HG02571 (cell line): ENCODE measurements around the gene NAV2.
A peak's percentile ranks its signal among the peaks of the same experiment; 100 is the strongest.

Experiments used
- ATAC-seq: cut with Tn5 transposase; IDR thresholded peaks from one replicate; pipeline ENCODE4 v1.9.1; 2021; ENCODE audit warnings: mild to moderate bottlenecking, moderate library complexity; ENCODE audit not compliant: unreplicated experiment

Gene NAV2

DNA sequence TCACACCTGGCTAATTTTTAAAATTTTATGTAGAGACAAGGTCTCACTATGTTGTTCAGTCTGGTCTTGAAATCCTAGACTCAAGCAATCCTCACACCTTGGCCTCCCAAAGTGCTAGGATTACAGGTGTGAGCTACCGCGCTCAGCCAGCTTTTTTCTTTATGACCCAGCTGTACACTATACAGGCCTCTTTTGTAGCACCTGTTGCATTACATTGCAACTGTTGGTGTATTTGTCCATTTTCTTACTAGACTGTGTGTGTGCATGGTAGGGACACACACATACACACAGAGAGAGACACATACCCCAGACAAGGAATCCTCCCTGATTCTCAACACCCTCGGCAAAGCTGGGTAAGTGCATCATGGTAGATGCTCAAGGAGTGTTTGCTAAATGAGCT, 61.7 kb downstream of the NAV2 start:
- ATAC-seq = no peak

DNA sequence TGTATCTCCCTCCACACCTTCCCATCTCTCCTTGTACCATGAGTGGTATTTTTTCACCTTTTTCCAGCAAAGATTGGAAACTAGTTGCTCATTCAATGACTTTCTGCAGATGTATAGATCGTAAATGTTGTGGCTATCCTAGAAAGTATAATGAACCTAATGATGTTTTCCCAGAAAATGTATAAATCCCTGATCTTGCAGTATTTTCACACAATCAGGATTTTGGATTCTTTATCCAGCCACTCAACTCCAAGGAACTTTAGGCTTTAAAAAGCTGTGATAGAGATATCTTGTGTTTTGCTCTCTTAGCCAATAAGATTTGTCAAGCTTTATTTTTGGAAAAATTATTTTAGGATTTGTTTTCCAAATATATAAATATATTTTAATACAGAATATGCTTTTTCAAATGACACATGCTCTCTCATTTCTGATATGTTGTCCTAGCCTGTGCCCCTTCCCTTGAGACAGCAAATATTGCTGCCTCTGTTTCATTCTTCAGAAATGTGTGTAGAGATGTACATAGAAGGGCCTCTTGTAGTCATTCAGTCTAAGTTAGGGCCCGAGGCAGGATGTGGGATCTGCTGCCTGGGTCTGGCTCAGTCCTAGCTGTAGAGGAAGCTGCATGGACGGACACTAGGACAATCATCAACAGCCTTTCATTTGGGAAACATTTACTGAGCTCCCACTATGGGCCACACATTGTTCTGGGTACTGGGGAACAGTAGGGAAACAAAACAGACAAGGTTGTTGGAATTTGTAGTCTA, 62.4 kb downstream of the NAV2 start:
- ATAC-seq = no peak

DNA sequence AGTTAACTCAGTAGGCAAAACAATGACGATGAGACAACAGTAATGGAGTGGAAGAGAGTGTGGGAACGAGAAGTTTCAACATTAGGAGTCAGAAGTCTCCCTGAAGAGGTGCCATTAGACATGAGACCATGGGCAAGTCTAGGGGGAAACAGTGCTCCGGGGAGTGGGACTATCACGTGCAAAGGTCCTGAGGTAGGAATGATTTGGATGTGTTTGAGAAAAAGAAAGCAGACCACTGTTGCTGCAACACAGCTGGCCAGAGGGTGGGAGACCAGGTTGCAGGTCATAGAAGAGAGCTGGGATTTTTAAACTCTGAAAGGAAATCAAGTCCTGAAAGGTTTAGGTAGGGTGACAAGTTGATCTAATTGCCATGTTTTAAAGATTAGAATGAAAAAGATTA, 63.0 kb downstream of the NAV2 start:
- ATAC-seq = no peak

DNA sequence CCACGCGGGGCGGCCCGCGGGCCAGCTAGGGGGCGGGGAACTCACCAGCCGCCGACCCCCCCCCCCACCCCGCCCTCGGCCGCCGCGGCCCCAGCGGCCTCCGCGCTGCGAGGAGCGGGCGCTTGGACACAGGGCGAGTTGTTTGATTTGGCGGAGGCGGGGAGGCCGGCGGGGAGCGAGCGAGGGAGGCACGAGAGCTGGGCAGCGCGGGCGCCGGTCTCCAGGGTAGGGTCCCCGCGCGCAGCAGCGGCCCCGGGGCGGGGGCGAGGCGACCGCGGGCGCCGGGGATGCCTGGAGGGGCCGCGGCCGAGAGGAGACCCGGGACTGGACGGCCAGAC, 64.4 kb downstream of the NAV2 start:
- peak; percentile 33 for ATAC-seq

DNA sequence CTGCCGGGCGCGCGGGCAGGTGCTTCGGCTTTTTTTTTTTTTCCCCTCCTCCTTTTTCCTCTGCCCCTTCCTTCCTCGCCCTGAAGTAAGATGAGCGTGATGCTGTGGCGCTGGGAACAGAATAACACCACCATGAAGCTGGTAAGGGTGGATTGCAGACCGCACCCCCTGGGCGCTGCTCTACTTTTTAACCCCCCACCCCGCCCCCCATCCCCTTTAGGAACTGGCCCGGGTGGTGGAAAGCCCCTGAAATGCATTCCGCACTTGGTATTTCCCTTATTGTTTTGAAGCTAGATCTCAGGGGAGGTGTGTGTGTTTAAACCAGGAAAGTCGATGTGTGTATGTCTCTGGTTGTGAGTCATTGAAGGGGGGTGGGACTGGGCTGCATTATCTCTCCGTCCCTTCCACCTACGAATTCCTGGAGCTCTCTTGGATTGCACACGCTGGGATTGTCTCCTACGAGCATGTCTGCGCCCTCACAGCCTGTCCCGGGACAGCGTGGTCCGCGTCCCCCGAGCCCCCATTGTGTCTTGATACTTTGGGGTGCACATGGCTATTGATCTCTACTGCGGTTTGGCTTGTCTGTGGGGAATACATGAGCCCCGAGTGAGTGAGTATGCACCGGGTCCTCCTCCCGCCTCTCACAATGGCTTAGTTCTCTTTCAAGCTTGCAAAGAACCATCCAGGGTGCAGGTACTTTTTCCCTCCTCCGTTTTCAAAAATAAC, 64.9 kb downstream of the NAV2 start:
- ATAC-seq = peak; percentile 78

DNA sequence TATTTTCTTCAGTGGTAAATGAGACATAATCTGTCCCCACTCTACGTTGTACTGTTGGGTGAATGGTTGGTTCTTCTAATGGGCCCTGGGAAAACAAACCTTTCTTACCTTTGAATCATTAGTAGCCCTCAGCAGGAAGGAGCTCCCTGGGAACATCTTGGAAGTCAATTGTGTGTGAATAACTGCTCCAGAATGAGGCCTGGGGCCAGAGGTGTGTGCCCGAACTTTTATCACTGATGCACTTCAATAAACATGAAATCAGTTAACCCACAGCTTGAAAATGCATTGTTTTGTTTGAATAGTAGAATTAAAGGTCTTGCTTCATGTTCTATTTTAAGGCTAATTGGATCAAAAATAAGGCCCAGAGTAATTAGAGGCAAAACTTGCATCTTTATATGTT, 67.1 kb downstream of the NAV2 start:
- no peak for ATAC-seq

DNA sequence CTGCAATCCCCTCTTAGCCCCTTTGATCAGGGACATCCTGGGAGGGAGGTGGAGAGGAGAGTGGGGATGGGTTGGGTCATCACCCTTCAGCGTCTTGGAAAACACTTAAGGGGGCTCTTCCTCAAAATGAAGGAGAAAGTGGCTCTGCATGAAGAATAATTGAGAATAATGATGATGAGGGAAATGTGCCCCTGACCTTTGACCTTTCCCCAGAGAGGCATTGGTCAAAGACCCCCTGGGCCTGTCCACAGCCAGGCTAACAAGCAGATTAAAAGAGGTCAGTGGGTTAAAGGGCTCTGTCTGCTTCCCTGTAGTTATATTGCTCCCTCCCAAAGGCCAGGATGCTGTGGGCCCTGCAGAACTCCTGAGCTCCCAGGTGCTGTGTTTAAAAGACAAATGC, 68.7 kb downstream of the NAV2 start:
- no peak for ATAC-seq

DNA sequence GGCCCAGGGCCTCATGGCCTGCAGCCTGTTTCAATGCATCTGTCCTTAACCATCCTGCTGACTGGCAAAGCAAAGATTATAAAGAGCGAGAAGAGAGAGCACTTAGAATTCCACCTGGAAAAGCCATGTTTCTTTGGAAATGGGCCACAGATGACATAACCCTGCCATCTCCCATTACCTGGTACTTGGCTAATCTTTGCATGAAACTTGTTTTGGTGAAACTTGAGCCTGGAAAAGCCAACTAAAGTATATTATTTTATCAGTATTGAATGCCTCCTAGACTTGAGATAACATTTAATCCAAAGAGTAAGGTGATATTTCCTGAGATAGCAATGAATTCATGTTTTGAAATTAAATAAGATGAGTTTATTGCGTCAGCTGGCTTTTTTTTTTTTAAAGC, 72.6 kb downstream of the NAV2 start:
- ATAC-seq = no peak

DNA sequence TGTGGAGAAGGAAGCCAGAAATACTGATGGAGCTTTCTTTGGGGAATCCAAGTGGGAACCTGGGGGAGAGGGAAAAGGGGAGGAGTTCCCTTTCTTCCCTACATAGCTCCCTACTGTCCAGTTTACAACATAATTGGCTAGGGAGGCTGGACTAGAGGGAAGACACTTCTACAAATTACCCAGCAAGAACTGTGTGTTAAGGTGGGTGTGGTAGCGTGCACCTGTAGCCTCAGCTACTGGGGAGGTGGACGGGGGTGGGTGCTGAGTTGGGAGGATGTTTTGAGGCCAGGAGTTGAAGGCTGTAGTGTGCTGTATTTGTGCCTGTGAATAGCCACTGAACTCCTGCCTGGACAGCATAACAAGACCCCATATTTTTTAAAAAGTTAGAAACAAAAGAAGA, 74.0 kb downstream of the NAV2 start:
- ATAC-seq = no peak

DNA sequence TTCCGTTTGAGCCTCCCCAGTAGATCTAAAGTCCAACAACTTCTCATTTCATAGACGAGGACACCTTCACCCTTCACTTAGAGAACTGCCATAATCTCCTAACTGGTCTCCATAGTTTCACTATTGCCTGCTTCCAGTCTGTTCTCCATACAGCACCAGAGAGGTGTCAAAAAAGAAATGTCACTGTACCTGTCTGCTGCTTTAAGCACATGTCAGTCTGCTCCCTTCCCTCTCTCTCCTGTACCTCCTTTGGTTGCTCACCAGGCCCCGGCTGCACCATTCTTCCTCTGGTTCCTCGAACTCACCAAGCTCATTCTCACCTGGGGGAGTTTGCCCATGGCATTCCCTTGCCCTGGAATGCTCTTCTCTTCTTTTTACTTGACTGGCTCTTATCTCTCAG, 75.8 kb downstream of the NAV2 start:
- no peak for ATAC-seq

DNA sequence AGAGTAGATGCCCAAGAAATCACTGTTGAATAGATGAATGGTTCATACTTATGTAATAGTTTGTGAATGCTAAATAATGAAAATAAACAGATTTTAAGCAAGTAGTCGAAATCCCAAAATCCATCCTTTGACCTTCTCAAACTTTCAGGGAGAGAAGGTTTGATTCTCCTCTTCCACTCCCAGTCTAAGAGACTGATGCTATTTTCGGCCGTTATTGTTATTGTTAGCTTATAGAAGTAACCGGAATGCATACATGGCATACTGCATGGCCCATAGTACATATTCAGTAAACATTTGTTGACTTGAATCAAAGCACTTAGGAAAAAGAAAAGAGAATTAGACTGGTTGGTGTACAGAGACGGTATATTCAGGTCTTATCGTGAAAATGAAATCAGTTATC, 76.6 kb downstream of the NAV2 start:
- no peak for ATAC-seq

DNA sequence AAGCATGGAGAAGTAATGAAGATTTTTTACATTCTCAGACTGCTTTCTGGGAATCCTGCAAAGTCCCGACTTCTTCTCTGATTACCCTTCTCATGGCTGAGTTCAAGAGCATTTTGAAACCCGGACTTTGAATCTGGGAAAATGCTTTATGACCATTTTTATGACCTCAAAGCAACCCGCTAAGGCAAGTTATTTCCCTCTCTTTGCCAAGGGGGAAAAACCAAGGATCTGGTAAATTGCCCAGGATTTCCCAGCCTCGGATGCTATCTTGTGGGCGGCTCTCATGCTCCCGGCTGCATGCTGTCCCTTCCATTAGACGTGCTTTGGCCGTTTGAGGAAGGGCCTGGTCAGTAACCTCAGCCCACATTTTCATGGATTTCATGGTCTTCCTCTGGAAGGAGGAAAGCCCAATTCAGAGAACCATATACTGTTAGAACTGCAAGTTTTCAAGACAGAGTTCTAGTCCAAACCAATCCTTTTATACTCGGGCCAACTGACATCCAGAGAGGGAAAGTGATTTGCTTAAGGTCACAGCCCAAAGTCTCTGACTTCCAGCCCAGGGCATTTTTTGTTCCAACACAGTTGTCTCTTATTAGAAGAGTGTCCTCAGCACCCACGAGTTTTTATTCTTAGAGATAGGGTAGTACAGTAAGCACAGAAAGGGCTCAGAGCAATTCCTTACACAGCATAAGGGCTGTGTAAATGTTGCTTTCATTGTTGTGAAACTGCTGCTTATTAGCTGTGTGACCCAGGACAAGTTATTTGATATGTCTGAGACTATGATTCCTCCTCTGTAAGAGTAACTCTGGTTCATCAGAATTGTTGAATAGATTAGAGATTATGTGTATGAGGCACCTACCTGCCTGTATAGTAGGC, 77.4 kb downstream of the NAV2 start:
- ATAC-seq = no peak

DNA sequence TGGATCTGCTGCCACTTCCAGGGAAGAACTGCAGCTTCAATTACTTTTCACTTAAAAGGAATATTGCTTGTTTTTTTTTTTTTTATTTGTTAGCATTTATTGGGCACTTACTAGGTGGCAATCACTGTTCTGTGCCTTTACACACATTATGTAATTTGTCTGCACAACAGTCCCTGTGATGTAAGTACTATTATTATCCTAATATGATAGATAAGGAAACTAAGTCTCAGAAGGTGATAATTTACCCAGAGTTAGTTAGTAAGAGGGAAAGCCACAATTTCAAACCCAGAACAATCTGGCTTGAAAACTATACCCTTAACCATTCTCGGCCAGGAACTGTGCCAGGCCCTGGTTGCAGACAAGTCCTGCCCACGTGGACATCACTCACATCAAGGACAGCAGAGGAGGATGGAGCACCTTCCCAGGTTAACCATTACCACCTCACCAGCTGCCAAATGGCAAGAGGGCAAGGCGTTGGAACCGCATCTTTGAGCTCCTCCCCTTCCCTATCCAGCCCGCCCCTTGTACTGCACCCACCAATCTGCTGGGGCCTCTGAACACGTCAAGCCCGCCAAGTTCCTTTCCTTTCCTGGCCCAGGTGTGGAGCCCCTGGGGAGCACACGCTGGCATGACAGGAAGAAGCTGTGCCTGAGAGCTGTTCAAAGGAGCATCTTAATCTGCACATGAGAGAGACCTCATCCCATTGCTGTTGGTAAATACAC, 78.4 kb downstream of the NAV2 start:
- ATAC-seq = no peak

DNA sequence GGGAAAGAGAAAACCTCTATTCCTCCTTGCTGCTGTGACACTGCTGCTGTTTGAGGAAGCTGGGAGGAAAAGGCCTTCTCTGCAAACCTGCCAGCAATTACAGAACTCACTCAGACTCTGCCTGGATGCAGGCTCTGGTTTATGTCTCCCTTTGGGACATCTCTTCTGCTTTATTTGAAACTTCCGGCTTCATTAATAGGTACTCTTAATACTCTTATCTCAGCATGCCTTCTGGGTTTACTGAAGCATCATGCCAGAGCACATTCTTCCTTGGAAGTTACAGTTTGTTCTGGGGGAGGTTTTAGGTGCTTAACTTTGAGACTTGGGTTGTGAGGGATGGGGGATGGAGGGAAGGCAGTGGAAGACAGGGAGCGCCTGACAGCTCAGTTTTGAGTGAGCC, 79.9 kb downstream of the NAV2 start:
- ATAC-seq = no peak

DNA sequence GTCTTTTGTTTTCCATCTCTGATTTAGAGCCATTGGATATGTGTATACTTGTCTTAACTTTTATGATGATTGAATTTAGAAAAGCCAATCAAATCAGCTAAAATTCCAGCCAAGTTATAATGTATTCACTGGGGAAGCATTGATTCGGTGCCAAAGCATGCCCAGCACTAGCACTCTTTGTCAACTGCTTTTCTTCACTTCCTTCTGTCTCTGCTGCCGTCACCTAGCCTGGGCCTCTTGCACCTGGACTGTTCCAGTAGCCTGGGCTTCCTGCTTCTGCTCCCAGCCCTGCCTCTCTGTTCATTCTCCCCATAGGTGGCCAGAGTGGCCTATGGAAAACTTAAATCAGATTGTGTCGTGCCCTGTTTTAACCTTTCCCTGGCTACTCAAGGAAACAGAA, 80.7 kb downstream of the NAV2 start:
- no peak for ATAC-seq

DNA sequence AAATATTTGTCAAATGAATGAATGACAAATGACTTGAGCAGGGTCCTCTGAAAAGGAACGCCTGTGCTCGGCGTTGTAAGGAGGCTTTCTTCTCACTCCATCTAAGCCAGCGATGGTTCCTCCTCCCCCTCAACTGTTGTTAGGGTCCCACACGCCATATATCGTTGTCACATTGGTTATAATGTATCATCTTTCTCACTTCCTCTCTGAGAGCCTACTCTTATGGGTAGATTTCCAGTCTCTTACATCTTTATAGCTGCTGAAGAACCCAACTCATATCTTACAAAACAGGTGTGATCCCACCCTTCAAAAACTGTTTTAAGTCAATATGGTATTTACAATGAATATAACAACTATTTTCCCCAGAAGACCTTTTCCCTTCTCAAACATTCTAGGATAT, 81.5 kb downstream of the NAV2 start:
- ATAC-seq = no peak

DNA sequence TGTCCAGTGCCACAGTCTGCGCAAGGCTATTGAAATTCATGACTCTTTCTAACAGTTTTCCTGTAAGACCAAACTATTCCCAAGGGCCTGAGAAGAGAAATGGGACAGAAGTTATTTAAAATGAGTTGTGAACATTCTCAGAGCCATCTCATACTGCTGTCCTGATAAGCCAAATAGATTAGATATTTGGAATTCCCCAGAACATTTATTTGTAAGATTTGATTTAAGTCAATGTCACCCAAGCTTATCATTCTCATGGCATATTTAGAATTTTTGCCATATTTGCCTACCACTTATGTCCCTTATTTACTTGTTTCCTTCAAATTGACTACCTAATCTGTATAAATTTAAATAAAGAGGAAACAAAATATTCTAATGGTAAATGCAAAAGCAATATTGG, 82.4 kb downstream of the NAV2 start:
- no peak for ATAC-seq

DNA sequence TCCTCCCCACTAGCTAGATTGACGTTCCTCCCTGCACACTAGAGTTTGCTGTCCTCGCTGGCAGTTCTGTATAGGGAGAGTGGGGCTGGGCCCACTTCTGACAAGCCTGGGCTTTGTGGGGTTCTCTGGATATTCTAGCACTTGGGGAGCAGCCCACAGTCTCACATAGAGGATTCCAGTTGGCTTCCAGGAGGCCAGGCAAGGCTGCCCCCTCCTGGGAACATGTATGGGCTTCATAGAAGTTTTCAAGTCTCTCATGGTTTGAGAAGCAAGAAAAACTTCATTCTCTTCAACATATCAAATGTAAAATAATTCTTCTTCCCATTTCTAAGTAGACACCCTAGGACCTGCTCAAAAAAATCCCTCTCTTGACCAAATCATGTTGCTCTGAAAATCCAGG, 87.5 kb downstream of the NAV2 start:
- ATAC-seq = no peak

DNA sequence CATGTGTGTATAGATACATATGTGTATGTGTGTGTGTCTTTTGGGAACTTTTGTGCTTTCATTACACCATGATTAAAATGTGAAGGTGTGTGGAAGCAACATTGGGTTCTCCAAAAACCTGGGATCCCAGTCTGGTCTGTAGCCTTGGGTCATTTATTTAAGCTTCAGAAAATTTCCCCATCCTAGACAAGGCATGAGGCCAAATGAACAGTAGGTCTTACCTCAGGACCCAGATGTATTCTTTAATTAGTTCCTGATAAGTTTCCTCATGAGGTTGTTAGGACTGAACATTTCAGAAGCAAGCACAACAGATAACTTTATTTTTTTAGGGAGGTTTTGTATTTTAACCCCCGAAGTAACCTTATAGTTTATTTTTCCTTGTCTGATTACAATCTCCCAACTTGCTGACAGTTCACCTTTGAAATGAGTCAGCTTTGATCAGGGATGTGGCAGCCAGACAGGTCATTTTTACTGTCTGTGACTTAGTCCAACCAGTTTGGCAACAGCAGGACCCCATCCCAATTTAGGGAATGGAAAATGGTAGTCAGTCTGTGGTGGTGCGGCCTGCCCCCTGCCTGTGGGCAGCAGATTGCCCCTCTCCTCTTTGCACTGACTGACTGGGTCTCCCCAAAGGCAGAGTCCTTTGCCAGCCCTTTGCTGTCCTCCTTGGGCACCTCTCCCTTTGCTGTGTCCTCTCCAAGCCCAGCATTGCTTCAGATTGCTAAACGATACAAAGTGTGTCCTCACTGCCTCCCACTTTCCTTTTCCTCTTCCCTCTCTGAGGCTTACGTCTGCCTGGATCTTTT, 88.3 kb downstream of the NAV2 start:
- ATAC-seq = no peak

DNA sequence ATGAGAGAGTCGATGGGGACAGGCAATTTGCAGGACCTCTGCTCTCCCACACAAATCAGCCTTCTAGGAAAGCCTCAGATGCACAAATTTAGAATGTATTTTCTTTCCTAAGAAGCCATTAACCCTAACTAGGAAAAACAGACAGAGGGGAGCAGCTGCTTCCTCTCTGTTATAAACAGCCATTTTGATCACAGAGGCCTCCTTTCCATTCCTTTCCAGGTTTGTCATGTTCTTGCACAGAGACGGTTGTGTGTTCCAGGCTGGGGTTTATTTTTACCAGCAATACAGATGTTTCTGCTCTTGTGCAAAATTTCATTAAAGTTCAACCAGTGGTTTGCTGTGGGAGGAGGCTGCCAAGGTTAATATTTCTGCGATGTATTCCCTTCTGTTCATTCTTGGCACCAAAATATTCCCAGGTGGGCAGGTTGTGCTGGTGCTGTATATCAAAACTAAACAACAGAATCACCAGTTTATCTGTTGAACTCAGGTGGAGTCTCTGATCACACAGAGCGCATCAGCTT, 90.2 kb downstream of the NAV2 start:
- no peak for ATAC-seq
